Measurements from ENCODE around the gene TM7SF3.

TM7SF3 gene

GRCh38 chr12:27014859-27015729 lies 910 bp upstream of the TM7SF3 start:
- DNase-seq (ENCODE audit: low spot score): no peak

- peak; percentile 16 for DNase-seq (ENCODE audit: low spot score)
Measured at GRCh38 chr12:27013611-27014084, 536 bp downstream of the TM7SF3 start.

GRCh38 chr12:27012982-27013255 lies 1.3 kb downstream of the TM7SF3 start:
- no peak for DNase-seq (ENCODE audit: low spot score)

- no peak for DNase-seq (ENCODE audit: low spot score)
Measured at GRCh38 chr12:27012239-27012981, 1.8 kb downstream of the TM7SF3 start.

GRCh38 chr12:27009881-27010301 lies 4.3 kb downstream of the TM7SF3 start:
- no peak for DNase-seq (ENCODE audit: low spot score)

- DNase-seq (ENCODE audit: low spot score): no peak
Measured at GRCh38 chr12:27008081-27008480, 6.1 kb downstream of the TM7SF3 start.

- no peak for DNase-seq (ENCODE audit: low spot score)
Measured at GRCh38 chr12:27006797-27007467, 7.3 kb downstream of the TM7SF3 start.

GRCh38 chr12:27005495-27005894 lies 8.7 kb downstream of the TM7SF3 start:
- no peak for DNase-seq (ENCODE audit: low spot score)

- no peak for DNase-seq (ENCODE audit: low spot score)
Measured at GRCh38 chr12:27003421-27004381, 10.5 kb downstream of the TM7SF3 start.

- no peak for DNase-seq (ENCODE audit: low spot score)
Measured at GRCh38 chr12:27002141-27002540, 12.0 kb downstream of the TM7SF3 start.

GRCh38 chr12:27001663-27002062 lies 12.5 kb downstream of the TM7SF3 start:
- no peak for DNase-seq (ENCODE audit: low spot score)

GRCh38 chr12:27000961-27001360 lies 13.2 kb downstream of the TM7SF3 start:
- no peak for DNase-seq (ENCODE audit: low spot score)

- DNase-seq (ENCODE audit: low spot score): no peak
Measured at GRCh38 chr12:26997003-26997402, 17.2 kb downstream of the TM7SF3 start.

- no peak for DNase-seq (ENCODE audit: low spot score)
Measured at GRCh38 chr12:26995706-26996105, 18.5 kb downstream of the TM7SF3 start.

- no peak for DNase-seq (ENCODE audit: low spot score)
Measured at GRCh38 chr12:26994109-26994508, 20.1 kb downstream of the TM7SF3 start.

GRCh38 chr12:26991826-26992225 lies 22.4 kb downstream of the TM7SF3 start:
- no peak for DNase-seq (ENCODE audit: low spot score)

GRCh38 chr12:26989873-26990272 lies 24.3 kb downstream of the TM7SF3 start:
- no peak for DNase-seq (ENCODE audit: low spot score)

GRCh38 chr12:26988703-26989102 lies 25.5 kb downstream of the TM7SF3 start:
- no peak for DNase-seq (ENCODE audit: low spot score)

- DNase-seq (ENCODE audit: low spot score): no peak
Measured at GRCh38 chr12:26987634-26988424, 26.4 kb downstream of the TM7SF3 start.

GRCh38 chr12:26982866-26983265 lies 31.3 kb downstream of the TM7SF3 start:
- DNase-seq (ENCODE audit: low spot score): no peak

GRCh38 chr12:26979733-26980132 lies 34.5 kb downstream of the TM7SF3 start:
- DNase-seq (ENCODE audit: low spot score): no peak
